LNCaP clone FGC (cell line): ENCODE results near the gene SKI.
"Not testable (repeated sequence)": the region's sequence is repeated elsewhere in the genome, so short reads cannot be mapped to it uniquely, and the experiment has no call there.

Experiments
- DNase-seq: peaks from one replicate; pipeline ENCODE4 v3.0.0-alpha.2; 2011; ENCODE audit warnings: low read depth
- H3K4me3 ChIP-seq: 2 replicates; pipeline ENCODE4 v1.5.1; 2011; ENCODE audit warnings: mild to moderate bottlenecking, low read depth, low read length, control low read depth
- CTCF ChIP-seq: IDR thresholded peaks from 2 replicates; pipeline ENCODE4 v1.5.1; 2012; ENCODE audit warnings: mild to moderate bottlenecking; ENCODE audit not compliant: control insufficient read depth, insufficient read depth; ENCODE audit errors: extremely low read depth

SKI gene

GRCh38 chr1:2257245-2257627, 29.1 kb downstream of the SKI start:
- H3K4me3 ChIP-seq = no peak overlapping the region
- no peak for DNase-seq
- no peak for TF ChIP-seq CTCF

GRCh38 chr1:2258122-2258681, 30.1 kb downstream of the SKI start:
- no peak for TF ChIP-seq CTCF
- no peak overlapping the region for H3K4me3 ChIP-seq
- DNase-seq = no peak

GRCh38 chr1:2258996-2259395, 30.9 kb downstream of the SKI start:
- H3K4me3 ChIP-seq = no peak overlapping the region
- DNase-seq = no peak
- no peak for TF ChIP-seq CTCF

- no peak overlapping the region for H3K4me3 ChIP-seq
- no peak for TF ChIP-seq CTCF
- DNase-seq = no peak
These were observed 31.7 kb downstream of the SKI start for GRCh38 chr1:2259668-2260402.

GRCh38 chr1:2260470-2260869, 32.4 kb downstream of the SKI start:
- H3K4me3 ChIP-seq, DNase-seq: not testable (repeated sequence)

- TF ChIP-seq CTCF = no peak
- H3K4me3 ChIP-seq = no peak overlapping the region
- no peak for DNase-seq
These were observed 32.8 kb downstream of the SKI start for GRCh38 chr1:2260917-2261316.

GRCh38 chr1:2261476-2262395, 33.6 kb downstream of the SKI start:
- not testable (repeated sequence) for DNase-seq, H3K4me3 ChIP-seq
